Measurements from ENCODE around the gene SC5D.
A peak's percentile ranks its signal among the peaks of the same experiment; 100 is the strongest.

SC5D gene

GRCh38 chr11:121291319-121291718 is 1.3 kb upstream of the SC5D start:
- no peak for DNase-seq (ENCODE audit: low read depth)
- TF ChIP-seq, protein P1, sequence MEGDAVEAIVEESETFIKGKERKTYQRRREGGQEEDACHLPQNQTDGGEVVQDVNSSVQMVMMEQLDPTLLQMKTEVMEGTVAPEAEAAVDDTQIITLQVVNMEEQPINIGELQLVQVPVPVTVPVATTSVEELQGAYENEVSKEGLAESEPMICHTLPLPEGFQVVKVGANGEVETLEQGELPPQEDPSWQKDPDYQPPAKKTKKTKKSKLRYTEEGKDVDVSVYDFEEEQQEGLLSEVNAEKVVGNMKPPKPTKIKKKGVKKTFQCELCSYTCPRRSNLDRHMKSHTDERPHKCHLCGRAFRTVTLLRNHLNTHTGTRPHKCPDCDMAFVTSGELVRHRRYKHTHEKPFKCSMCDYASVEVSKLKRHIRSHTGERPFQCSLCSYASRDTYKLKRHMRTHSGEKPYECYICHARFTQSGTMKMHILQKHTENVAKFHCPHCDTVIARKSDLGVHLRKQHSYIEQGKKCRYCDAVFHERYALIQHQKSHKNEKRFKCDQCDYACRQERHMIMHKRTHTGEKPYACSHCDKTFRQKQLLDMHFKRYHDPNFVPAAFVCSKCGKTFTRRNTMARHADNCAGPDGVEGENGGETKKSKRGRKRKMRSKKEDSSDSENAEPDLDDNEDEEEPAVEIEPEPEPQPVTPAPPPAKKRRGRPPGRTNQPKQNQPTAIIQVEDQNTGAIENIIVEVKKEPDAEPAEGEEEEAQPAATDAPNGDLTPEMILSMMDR (IDR thresholded peaks at IDR 0.05; ENCODE audit: low read depth, low read length, missing control alignments), result no peak
- H3K4me3 ChIP-seq (ENCODE audit: low read depth, low read length), result no peak overlapping the region

- TF ChIP-seq, protein P1 (IDR thresholded peaks at IDR 0.05; ENCODE audit: low read depth, low read length, missing control alignments), result no peak
- peak; percentile 46 for DNase-seq (ENCODE audit: low read depth)
- peak overlapping the region; percentile 87 for H3K4me3 ChIP-seq (ENCODE audit: low read depth, low read length)
Observed at GRCh38 chr11:121291896-121292494, 576 bp upstream of the SC5D start.

DNA sequence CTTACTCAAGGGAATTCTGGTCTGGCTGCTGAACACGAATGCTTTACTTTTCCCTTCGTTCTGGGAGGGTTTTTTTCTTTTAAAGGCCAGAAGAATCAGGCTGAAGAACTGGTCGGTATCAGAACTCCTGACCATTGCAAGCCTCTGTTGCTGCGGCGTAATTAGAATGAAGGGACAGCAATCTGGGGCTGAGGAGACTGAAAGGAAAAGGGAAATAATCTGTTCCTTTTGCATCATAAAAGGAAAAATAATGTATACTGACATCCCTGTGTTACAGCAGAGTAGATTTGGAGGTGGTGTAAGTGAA is 670 bp downstream of the SC5D start:
- TF ChIP-seq, protein P1 (IDR thresholded peaks at IDR 0.05; ENCODE audit: low read depth, low read length, missing control alignments), result no peak
- peak overlapping the region; percentile 87 for H3K4me3 ChIP-seq (ENCODE audit: low read depth, low read length)
- DNase-seq (ENCODE audit: low read depth), result no peak

DNA sequence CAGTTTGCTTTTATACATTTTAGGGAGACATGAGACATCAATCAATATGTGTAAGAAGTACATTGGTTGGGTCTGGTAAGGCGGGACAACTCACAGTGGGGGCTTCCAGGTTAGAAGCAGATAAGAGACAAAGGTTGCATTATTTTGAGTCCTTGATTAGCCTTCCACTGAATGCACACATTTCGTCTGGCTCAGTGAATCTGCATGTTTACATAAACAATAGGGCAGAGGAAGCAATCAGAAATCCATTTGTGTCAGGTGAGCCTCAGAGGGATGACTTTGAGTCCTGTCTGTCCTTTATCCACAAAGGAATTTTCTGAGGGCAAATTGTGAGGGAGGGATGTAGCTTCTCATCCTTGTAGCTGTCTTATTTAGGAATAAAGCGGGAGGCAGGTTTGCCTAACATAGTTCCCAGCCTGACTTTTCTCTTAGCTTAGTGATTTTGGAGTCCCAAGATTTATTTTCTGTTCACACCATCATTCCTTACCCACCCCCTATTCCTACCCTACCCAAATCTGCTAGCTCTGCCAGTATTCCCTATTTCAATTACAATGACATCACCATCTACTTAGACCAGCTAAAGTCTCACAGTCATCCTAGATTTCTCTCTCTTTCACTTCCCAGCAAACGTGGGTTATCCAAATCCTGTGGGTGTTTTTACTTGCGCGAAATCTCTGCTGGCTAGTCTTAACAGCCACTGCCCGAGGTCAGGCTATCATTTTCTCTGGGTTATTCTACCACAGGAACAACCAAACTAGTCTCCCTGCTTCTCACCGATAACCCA is 2.9 kb downstream of the SC5D start:
- TF ChIP-seq, protein P1 (IDR thresholded peaks at IDR 0.05; ENCODE audit: low read depth, low read length, missing control alignments), result no peak
- no peak overlapping the region for H3K4me3 ChIP-seq (ENCODE audit: low read depth, low read length)
- no peak for DNase-seq (ENCODE audit: low read depth)

DNA sequence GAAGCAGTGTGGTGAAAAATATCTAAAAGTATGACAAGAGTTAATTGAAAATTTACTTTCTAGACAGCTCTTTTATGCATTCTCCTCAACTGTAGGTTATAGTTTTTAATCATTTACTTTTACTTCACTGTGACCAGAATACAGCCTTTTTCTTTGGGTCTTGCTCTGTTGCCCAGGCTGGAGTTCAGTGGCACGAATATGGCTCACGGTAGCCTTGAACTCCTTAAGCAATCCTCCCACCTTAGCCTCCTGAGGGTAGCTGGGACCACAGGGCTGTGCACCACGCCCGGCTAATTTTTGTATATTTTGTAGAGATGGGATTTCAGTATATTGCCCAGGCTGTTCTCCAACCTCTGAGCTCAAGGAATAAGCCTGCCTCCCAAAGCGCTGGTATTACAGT is 5.3 kb downstream of the SC5D start:
- no peak overlapping the region for H3K4me3 ChIP-seq (ENCODE audit: low read depth, low read length)
- TF ChIP-seq, protein P1 (IDR thresholded peaks at IDR 0.05; ENCODE audit: low read depth, low read length, missing control alignments), result no peak
- DNase-seq (ENCODE audit: low read depth), result no peak

DNA sequence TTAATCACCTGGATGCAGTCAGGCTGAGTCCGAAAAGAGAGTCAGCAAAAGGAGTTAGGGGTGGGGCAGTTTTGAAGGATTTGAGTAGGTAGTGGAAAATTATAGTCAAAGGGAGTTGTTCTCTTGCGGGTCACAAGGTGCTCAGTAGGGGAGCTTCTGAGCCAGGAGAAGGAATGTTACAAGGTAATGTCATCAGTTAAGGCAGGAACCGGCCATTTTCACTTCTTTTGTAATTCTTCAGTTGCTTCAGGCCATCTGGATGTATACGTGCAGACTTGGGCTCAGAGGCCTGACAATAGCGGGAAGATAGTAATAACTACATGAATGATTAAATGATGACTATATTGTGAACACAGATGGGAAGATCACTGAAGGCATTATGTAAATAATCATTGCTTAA is 6.2 kb downstream of the SC5D start:
- DNase-seq (ENCODE audit: low read depth), result no peak
- TF ChIP-seq, protein P1 (IDR thresholded peaks at IDR 0.05; ENCODE audit: low read depth, low read length, missing control alignments), result no peak
- no peak overlapping the region for H3K4me3 ChIP-seq (ENCODE audit: low read depth, low read length)

- DNase-seq (ENCODE audit: low read depth), result no peak
- TF ChIP-seq, protein P1 (IDR thresholded peaks at IDR 0.05; ENCODE audit: low read depth, low read length, missing control alignments), result no peak
Observed at GRCh38 chr11:121299417-121299816, 6.8 kb downstream of the SC5D start.

More at GRCh38 chr11:121299417-121299816, 6.8 kb downstream of the SC5D start:
- H3K4me3 ChIP-seq (ENCODE audit: low read depth, low read length), result no peak overlapping the region

Data from GM12864 (cell line).